ENCODE data around the gene CDK5RAP3.

Gene CDK5RAP3

GRCh38 chr17:47949197-47949759 lies 21.6 kb upstream of the CDK5RAP3 start:
- peak; percentile 20 to 76 for DNase-seq

GRCh38 chr17:47949946-47950345 lies 21.0 kb upstream of the CDK5RAP3 start:
- DNase-seq: no peak

DNA sequence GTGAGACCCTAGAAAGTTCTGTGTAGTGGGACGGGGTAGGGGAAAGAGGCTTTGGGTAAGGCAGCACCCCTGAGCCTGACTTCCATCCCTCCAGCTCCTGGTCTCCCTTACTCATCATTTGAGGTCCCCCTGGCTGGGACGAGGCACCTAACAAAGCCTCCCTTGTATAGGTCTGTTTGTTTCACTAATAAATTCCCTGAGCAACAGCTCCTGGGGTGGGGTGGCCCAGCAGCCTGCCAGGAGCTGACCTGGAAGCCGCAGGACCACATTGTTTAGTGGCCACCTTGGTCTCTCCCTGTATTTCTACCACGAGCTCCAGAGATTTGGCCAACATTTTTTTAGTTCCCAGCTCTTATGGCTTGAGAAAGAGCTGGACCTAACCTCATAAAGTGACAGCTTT lies 20.5 kb upstream of the CDK5RAP3 start:
- DNase-seq: no peak

GRCh38 chr17:47952171-47953021 lies 18.5 kb upstream of the CDK5RAP3 start:
- DNase-seq: no peak

GRCh38 chr17:47953909-47954308 lies 17.0 kb upstream of the CDK5RAP3 start:
- no peak for DNase-seq

DNA sequence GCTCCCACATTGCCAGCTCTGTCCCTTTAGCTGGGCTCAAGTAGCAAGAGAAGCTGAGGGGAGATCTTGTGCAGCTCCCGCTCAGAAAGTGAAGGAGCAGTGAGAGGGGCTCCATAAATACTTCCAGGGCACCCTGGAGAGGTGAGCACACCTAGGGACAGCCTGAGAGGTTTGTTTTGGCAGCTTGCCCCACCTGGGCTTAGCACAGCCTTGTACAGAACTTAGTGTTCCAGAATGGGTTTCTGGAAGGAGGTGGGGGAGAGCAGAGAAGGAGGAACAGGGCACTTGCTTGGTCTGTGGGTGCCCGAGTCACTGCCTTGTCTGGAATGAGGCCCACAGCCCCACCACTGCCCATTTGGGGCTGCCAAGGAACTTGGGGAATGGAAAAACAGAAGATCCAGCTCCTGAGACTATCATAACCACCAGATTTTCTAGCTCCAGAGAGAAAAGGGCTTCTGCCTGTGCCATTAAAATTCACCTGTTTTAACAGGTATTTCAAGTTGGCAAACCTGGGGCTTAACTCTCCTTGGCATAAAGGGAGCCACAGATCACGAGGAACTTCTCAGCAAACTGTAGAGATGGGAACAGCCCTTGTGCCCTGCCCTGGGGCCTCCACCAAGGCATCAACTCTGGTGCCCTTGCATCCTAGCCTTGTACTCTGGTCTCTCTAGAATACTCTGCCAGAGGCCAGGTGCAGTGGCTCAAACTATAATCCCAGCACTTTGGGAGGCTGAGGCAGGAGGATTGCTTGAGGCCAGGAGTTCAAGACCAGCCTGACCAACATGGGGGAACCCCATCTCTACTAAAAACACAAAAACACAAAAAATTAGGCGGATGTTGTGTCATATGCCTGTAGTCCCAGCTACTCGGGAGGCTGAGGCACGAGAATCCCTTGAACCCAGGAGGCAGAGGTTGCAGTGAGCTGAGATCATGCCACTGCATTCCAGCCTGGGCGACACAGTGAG lies 15.1 kb upstream of the CDK5RAP3 start:
- no peak for DNase-seq

- DNase-seq: no peak
Measured at GRCh38 chr17:47956791-47957590, 13.9 kb upstream of the CDK5RAP3 start.

GRCh38 chr17:47957591-47958490 lies 13.1 kb upstream of the CDK5RAP3 start, which contains the start of gene PRR15L:
Gene PRR15L, minus strand, starts transcription at chr17:47957883. Its CDS starts 4,649 bp downstream, at chr17:47953234.
- no peak for DNase-seq

DNA sequence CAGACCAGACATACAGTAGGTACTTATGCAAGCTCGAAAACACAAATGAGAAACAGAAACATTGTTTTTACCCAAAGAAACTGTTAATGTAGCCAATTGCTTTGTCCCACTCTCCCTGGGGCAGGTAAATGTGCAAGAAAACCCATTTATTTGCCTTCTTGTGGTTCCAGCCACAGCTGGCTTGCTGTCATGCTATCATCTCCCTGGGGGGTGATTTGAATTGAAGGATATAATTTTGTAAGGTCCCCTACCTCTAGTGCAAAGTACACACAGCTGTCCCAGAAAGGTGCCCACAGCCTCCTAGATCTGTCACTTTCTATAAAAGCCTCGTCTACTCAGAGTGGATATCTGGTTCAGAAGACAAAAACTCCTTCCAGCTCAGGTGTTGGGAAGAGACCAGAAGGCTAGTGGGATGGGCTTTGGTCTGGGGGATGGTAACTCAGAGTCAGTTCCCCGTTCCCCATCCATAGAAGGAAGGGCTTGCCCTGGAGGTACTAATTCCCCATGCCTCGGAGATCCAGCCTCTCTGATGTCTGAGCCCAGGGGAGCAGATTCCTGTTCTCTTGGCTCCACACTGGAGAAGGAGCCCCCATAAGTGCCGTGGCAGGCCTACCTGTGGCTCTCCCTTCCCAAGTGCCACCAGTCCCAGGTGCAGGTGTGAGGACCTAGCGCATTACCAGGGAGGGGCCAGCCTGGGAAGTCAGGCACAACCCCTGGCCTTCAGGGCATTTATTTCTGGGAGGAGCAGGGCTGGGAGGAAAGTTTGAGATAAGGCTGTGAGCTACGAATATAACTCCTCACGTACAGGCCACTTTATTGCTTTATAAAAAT lies 10.9 kb upstream of the CDK5RAP3 start:
- no peak for DNase-seq

GRCh38 chr17:47961406-47961805 lies 9.5 kb upstream of the CDK5RAP3 start:
- DNase-seq: no peak

- DNase-seq: no peak
Measured at GRCh38 chr17:47962901-47963300, 8.0 kb upstream of the CDK5RAP3 start.

- DNase-seq: no peak
Measured at GRCh38 chr17:47964856-47965255, 6.1 kb upstream of the CDK5RAP3 start.

- DNase-seq: no peak
Measured at GRCh38 chr17:47966079-47966519, 4.8 kb upstream of the CDK5RAP3 start.

GRCh38 chr17:47967607-47968252 lies 3.2 kb upstream of the CDK5RAP3 start:
- no peak for DNase-seq

GRCh38 chr17:47968836-47969235 lies 2.1 kb upstream of the CDK5RAP3 start:
- DNase-seq: no peak

- DNase-seq: no peak
Measured at GRCh38 chr17:47969930-47970724, 786 bp upstream of the CDK5RAP3 start.

- DNase-seq: no peak
Measured at GRCh38 chr17:47973541-47973940, 2.6 kb downstream of the CDK5RAP3 start.

DNA sequence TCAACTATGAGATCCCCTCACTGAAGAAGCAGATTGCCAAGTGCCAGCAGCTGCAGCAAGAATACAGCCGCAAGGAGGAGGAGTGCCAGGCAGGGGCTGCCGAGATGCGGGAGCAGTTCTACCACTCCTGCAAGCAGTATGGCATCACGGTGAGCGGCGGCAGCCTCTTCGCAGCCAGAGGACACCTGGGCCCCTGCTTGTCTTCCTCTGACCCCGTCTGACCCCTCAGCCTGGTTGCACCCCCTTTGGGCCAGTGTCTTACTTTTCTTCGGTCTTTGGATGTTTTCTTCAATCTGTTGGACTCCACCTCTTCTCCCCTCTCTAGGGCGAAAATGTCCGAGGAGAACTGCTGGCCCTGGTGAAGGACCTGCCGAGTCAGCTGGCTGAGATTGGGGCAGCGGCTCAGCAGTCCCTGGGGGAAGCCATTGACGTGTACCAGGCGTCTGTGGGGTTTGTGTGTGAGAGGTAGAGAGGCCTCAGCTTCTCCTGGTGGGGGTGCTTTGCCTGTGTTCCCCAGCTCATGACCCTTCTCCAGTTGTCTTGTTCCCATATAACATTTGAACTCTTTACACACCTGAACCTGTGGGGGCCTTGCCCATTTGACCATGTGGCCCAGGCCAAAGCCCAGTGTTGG lies 4.4 kb downstream of the CDK5RAP3 start:
- DNase-seq: no peak

Data from NCI-H446 (cell line).